HL-60/S4 (cell line): Measurements from ENCODE around the gene FFAR2.
"Not testable (repeated sequence)": the region's sequence is repeated elsewhere in the genome, so short reads cannot be mapped to it uniquely, and the experiment has no call there.

ENCODE experiments used
- in situ Hi-C: fragments of 300-500 bp; cut with MboI; formaldehyde crosslinking; loops from 2 replicates; pipeline ENCODE4 v1.14.3; 2022; ENCODE audit warnings: low sequenced_read_pairs

Gene FFAR2

DNA sequence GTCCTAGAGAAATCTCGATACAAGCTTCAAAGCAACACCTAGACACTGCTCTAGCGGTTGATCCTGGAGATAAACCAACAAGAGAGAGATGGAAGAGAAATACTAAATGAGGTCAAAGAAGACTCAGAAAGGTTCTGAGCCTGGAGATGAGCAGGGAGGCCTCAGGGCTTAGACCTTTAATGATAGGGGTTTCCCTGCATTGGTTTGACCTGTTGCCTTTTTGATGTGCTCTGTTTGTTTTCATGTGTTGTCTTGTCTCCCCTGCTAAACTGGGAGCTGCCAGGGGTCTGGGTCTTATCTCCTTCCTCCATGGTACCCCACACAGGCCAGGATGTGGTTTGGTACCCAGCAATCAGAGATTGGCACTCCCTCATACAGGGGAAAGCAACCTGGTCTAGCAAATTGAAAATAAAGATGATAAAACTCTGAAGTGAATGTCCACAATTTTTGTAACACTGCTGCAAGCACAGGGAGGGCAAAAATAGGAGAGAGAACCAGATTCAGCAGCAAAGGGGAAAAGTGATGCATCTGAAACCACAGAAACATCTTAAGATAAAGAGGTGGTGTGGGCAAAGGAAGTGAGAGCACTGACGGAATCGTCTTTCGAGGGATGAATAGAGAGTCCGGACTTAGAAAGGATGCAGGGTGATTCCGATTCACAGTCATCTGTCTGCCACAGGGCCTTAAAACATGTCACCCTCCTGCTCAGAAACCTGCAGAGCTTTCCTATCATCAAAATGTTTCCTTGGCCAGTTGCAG is 3.5 kb downstream of the FFAR2 start:
- in situ Hi-C loops: no loop called here

DNA sequence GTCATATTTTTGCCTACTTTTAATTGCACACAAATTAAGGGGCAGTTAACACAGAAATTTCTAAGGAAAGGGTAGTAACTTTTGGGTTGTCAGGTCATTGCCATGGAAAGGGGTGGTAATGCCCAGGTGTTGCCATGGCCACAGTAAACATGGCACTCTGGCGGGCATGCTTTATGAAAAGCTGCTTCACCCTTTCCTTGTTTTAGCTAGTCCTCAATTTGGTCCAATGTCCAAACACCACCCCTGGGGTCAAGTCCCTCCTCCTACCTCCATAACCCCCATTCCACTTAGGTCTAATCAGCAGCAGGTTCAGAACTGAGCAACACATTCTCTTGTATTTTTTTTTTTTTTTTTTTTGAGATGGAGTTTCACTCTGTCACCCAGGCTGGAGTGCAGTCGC is 6.6 kb downstream of the FFAR2 start:
- in situ Hi-C loops: no loop called here

DNA sequence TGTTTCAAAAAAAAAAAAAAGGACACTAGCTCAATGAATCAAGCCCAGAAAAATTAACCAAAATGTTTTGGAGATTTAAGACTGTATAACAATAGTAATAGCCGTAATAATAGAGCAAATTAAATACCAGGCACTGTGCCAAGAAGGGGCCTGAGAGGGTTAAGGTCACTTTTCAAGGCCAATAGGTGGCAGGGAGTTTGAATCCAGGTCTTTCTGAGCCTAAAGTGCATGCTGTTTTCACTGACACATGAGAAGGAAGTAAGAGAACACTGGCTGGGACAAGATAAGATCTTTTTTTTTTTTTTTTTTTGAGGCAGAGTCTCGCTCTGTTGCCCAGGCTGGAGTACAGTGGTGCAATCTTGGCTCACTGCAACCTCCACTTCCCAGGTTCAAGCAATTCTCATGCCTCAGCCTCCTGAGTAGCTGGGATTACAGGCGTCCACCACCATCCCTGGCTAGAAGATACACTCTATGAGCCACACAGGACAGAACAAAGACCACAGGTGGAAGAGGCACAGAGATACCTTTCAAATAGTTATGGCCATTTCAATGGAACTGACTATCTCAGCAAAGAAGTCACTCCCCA is 7.7 kb downstream of the FFAR2 start:
- in situ Hi-C loops: no loop called here

DNA sequence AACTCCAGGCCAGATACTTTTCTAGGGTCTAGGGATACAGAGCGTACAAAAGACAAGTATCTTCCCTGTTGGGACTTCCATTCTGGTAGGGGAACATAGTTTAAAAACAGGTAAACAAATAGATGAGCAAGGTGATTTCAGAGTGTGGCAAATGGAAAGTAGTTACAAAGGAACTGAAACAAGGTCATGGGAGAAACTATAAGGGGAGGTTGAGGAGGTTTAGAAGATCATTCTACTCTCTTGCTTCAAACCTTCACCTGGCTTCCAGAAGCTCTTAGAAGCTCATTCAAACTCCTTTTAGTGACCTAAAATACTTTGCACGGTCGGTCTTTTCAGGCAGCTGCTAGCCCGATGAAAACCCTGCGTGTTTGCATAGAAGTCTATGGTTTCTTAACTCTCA is 9.1 kb downstream of the FFAR2 start:
- in situ Hi-C loops: no loop called here

DNA sequence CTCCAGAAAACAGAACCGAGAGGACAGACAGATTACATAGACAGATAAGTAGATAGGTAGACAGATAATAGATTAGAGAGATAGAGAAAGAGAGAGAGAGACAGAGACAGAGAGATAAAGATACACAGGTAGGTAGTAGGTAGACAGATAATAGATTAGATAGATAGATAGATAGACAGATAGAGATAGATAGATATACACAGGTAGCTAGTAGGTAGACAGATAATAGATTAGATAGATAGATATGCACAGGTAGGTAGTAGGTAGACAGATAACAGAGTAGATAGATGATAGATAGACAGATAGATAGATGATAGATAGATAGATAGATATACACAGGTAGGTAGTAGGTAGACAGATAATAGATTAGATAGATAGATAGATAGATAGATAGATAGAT is 10.1 kb downstream of the FFAR2 start:
- in situ Hi-C loops: no loop called here

DNA sequence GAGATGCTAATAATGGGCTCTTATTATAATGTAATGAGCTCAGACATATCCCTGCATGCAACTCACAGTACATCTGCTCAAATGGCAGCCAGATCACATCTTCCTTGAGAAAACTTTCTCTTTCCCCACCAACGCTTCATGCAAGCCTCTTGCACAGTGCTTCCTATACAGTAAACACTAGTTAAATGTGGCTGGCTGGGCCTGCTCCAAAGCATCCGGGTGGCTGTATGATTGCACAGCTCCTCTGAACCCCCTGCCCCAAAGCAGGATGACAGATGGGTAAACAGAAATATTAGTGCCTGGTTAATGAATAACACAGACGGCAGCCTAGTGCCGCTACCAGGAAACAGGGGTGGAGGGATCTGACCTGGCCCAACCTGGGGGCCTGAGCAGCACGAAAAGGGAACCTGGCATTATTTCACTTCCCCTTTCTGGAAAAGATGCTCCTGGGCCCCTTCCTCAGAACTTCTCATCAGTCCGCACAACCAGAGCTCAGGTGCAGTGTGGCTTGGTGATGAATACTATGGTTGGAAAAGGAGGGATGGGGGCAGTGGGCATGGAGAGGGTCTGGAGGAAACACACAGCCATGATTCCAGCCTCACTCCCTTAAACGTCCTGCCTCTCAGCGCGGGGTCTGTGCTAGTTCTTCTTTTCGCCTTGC is 10.8 kb downstream of the FFAR2 start:
- in situ Hi-C loops: no loop called here

DNA sequence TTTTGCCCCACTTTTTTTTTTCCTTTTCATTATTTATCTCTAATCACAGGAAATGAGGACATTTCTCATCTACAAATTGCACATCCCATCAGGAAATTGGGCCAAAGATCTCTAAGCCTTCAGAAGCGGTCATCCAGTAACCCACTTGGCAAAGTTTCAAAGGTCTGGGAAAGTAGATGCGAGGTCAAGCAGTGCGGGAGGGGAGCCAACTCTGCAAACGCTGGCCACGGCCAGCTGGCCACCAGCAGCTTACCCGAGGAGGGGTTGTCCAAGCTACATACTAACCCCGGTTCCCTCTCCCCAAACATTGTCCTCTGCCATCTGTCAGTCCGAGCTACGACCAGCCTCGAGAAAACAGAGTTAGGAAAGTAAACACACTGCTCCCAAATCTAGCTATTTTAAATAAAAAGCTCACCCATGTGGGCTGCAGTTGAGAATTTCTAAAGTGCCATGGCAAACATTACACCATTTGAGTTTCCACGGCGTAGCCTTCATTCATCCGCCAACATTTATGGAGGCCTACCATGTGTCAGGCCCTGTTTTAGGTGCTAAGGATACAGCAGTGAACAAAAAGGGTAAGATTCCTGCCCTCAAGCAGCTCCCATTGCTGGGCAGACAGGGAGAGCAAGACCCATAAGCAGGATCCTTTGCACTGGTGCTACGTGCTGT is 11.5 kb downstream of the FFAR2 start:
- in situ Hi-C loops: loop anchor here (10.0 kb wide), 1 partner anchor 115 kb away; the partner anchor contains the start of gene FFAR1

DNA sequence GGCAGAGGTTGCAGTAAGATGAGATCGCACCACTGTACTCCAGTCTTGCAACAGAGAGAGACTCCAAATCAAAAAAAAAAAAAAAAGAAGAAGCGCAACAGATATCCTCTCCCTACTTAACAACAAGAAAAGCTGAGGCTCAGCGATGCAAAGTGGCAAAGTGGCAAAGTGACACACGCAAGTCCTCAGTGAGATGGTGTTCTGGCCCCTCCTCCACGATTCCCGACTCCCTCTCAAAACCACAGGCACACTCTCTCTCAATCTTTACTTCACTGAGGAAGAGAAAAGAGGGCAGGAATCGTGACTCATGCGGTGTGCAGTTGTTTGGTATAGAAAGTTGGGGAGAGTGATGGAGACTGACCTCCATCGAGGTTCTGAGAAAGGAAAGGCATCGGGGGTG is 12.6 kb downstream of the FFAR2 start:
- in situ Hi-C loops: loop anchor here (10.0 kb wide), 1 partner anchor 116 kb away; the partner anchor contains the start of gene FFAR1

DNA sequence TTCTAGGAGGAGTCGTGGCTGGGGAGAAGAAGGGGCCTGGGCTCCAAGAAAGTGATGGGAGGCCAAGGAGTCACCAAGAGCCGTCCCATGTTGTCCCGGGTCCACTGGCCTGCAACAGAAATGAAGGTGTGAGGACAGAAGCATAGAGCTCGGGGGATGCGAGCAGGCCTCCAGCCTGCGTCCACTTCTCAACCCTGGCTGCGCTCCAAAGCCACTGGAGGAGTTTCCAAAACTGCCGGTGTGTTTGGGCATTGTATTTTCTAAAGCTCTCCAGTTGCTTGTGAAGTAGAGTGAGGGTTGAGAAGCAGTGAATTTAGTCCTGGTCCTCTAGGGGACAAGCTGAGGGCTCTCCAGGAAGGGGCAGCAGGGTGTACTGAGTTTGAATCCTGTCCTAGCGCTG is 13.0 kb downstream of the FFAR2 start:
- in situ Hi-C loops: loop anchor here (10.0 kb wide), 1 partner anchor 116 kb away; the partner anchor contains the start of gene FFAR1

DNA sequence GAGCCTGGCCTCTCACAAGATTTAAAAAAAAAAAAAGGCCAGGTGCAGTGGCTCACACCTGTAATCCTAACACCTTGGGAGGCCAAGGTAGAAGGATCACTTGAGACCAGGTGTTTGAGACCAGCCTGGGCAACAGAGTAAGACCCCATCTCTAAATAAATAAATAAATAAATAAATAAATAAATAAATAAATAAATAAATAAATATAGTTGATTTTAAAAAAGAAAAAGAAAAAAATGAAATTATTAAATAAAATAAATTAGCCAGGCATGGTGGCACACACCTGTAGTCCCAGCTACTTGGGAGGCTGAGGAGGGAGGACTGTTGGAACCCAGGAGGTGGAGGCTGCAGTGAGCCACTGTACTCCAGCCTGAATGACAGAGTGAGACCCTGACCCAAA is 13.7 kb downstream of the FFAR2 start:
- in situ Hi-C loops: loop anchor here (10.0 kb wide), 1 partner anchor 117 kb away; the partner anchor contains the start of gene FFAR1

DNA sequence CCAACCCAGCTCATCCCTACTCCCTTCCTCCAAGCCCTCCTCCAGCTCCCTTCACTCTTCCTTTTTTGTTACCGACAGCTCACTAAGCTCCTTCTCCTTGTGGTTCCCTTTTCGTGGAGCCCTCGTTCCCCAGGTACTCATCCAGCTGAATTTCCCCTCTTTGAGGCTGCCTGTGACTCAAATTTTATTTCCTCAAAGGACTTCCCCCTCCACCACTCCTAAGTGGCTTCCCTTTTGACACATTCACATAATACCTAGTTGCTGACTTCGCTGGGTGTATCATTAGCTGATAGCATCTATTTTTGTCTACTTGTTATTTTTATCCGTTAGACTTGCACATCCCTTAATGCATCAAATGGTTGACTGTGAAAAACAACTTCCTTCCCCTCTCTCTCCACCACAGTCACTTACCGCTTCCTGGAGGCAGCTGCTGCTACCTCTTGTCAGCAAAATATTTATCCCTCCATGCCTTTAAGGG is 14.5 kb downstream of the FFAR2 start:
- in situ Hi-C loops: loop anchor here (10.0 kb wide), 1 partner anchor 118 kb away; the partner anchor contains the start of gene FFAR1

DNA sequence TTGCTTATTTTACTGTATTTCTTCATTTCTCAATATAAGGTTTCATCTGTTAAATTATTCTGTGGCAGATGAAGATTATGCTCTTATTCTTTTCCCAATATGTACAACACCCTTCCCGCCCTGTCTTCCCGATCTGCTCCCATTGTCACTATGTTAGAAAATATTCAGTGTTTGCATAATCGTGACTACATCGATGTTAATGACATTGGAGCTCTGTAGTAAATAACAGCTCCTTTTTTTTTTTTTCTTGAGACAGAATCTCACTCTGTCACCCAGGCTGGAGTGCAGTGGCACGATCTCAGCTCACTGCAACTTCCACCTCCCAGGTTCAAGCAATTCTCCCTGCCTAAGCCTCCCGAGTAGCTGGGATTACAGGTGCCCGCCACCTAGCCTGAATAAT is 14.9 kb downstream of the FFAR2 start:
- in situ Hi-C loops: loop anchor here (10.0 kb wide), 1 partner anchor 118 kb away; the partner anchor contains the start of gene FFAR1

DNA sequence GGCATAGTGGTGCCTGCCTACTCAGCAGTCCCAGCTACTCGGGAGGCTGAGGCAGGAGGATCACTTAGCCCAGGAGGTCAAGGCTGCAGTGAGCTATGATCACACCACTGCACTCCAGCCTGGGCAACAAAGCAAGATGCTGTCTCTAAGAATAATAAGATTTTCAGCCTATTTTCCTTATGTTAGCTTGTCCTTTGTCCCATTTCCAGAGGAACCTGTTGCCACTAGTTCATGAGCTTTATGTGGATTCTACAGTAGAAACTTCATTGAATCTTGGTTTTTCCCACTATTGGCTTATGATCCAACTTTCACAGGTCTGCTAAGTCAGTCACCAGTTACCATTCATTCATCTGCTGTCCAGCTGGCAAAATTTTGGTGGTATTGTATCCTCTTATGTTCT is 18.2 kb downstream of the FFAR2 start:
- in situ Hi-C loops: loop anchor here (5.0 to 10.0 kb wide), 2 partner anchors 34 to 121 kb away; partner anchors contain the start of gene FFAR1

DNA sequence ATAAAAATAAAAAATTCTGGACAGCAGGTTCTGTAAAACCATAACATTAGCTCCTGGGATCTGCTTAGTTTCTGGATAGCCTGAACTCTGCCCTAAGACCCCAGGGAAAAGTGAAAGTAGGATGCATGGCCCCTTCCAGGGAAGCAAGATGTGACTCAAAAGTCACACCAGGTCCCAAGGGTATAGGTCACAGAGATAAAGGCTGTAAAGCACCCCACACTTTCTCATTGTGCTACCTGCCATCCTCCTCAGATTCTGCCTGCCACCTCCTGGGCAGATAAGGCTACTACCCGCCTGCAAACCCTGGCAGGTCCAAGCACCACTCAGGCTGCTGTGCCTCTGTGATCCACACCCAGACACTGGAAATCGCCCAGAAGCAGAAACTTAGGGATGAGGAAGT is 20.6 kb downstream of the FFAR2 start:
- in situ Hi-C loops: loop anchor here (5.0 to 10.0 kb wide), 2 partner anchors 36 to 124 kb away; partner anchors contain the start of gene FFAR1

DNA sequence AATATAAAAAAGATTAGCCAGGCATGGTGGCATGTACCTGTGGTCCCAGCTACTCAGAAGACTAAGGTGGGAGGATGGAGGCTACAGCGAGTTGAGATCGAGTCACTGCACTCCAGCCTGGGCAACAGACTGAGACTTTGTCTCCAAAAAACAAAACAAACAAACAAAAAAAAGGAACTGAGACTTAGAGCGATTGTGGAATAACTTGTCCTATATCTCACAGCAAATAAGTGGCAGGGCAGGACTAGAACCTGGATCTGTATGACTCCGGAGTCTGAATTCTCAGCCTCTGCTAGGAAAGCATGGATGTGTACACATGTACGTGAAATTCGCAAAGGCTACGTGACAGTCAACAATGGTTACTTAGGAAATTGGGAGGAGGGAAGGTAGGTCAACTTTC is 22.1 kb downstream of the FFAR2 start:
- in situ Hi-C loops: no loop called here

DNA sequence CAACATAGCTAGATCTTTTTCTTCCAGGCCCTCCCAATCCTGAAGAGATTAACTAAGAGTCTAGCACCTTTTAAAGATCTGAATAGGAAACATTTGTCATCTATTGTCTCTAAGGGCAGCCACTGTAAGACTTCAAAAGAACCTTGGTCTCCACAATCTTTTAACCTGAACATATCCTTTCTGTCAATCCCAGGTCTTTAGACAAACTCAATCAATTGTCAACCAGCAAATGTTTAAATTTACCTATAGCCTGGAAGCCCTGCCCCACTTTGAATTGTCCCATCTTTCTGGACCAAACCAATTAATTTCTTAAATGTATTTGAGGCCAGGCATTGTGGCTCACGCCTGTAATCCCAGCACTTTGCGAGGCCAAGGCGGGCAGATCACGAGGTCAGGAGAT is 23.0 kb downstream of the FFAR2 start:
- in situ Hi-C loops: not testable (repeated sequence)

DNA sequence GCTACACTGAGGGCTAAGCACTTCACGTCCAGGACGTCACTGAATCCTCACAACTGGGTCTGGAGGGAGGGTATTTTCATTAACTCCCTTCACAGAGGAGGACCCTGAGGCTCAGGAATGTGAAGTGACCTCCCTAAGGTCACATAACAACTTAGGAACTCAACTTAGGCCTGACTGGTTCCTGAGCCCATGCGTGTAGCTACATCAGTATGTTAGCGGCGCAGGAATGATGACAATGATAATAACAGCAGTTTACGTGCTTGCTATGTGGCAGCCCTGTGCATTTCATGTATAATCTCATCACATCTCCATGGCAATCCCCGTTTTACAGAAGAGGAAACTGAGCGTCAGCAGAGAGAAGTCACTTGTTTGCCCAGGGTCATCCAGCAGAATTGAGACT is 23.9 kb downstream of the FFAR2 start:
- in situ Hi-C loops: no loop called here

DNA sequence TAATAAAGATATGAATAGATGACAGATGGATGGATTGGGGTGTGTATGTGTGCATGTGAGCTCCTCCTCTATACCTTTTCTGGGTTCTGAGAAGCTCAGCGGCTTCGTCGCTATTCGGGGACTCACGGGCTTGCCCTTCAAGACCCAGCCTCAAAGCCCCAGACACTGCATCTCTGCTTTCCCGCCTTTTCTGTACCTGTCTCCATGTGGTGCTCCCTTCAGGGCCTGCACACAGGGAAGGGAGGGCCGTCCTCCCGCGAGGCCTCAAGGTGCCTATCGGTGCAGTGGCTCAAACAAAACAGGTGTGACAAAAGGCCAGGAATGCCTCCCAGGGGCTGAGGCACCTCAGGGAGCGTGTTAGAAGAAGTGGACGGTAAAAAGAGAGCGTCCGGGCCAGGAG is 26.0 kb downstream of the FFAR2 start:
- in situ Hi-C loops: no loop called here

DNA sequence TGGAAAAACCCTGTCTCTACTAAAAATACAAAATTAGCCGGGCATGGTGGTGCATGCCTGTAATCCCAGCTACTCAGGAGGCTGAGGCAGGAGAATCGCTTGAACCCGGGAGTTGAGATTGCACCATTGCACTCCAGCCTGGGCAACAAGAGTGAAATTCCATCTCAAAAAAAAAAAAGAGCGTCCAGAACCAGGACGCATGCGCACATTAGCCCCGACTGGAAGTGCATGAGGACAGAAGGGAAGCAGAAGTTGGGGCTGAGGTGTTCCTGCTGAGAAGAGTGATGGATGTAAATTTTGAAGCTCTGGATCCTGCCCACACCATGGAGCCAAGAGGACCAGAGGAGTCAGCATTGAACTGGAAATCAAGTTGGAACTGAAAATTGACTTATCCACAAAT is 26.5 kb downstream of the FFAR2 start:
- in situ Hi-C loops: not testable (repeated sequence)

DNA sequence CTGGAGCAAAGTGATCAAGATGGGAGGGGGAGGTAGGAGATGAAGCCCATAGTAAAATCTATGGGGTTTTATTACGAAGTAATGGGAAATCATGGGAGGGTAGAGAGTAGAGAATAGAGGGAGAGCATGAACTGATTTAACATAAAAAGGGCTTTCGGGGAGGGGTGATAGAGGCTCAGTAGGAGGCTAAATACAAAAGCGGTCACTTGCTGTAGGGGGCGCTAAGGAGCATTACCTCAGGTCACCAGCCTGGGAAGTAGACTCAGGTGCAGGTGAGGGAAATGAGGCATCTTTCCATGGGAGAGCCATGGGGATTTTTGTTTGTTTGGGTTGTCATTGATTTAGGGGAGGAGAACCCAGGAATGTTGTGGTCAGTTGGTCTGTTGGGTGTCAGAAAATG is 28.1 kb downstream of the FFAR2 start:
- in situ Hi-C loops: no loop called here
